GM12891 (cell line): Measurements from ENCODE around the gene SDHAF3.

ENCODE experiments used
- DNase-seq: peaks from one replicate; pipeline ENCODE4 v3.0.0; 2011; ENCODE audit warnings: low spot score; ENCODE audit not compliant: insufficient read length
- FAIRE-seq: peaks from 2 replicates; lab custom pipeline; 2011; peaks lifted over from hg19 to GRCh38; lab: Jason Lieb, UNC
- PAX5 ChIP-seq: IDR thresholded peaks from 2 replicates; pipeline ENCODE4 v1.6.1; 2011; ENCODE audit warnings: low read length, moderate library complexity, mild to moderate bottlenecking; ENCODE audit not compliant: insufficient read depth, severe bottlenecking
- POLR2A ChIP-seq: IDR thresholded peaks from 2 replicates; pipeline ENCODE4 v1.6.1; 2011; ENCODE audit warnings: low read depth, low read length, control low read depth
- POLR2AphosphoS5 ChIP-seq: IDR thresholded peaks from 2 replicates; pipeline ENCODE4 v1.6.1; 2011; ENCODE audit warnings: low read depth, low read length, control low read depth
- POU2F2 ChIP-seq: IDR thresholded peaks from 2 replicates; pipeline ENCODE4 v1.6.1; 2011; ENCODE audit warnings: low read depth, mild to moderate bottlenecking, control low read depth, low read length, moderate library complexity
- SPI1 ChIP-seq: IDR thresholded peaks from 2 replicates; pipeline ENCODE4 v1.6.1; 2011; ENCODE audit warnings: low read depth, low read length, control low read depth
- TAF1 ChIP-seq: IDR thresholded peaks from 2 replicates; pipeline ENCODE4 v1.6.1; 2011; ENCODE audit warnings: low read depth, low read length, control low read depth

The SDHAF3 gene

GRCh38 chr7:97200018-97200417, 82.5 kb downstream of the SDHAF3 start:
- no peak for FAIRE-seq

GRCh38 chr7:97203957-97204356, 86.5 kb downstream of the SDHAF3 start:
- TF ChIP-seq POLR2A, result no peak
- no peak for TF ChIP-seq PAX5
- TF ChIP-seq SPI1, result no peak
- no peak for TF ChIP-seq POU2F2
- no peak for FAIRE-seq
- no peak for DNase-seq

More at GRCh38 chr7:97200018-97200417, 82.5 kb downstream of the SDHAF3 start:
- no peak for DNase-seq
- TF ChIP-seq POLR2A (no peak), POU2F2 (no peak), POLR2AphosphoS5 (no peak), PAX5 (no peak), TAF1 (no peak), SPI1 (no peak)

DNA sequence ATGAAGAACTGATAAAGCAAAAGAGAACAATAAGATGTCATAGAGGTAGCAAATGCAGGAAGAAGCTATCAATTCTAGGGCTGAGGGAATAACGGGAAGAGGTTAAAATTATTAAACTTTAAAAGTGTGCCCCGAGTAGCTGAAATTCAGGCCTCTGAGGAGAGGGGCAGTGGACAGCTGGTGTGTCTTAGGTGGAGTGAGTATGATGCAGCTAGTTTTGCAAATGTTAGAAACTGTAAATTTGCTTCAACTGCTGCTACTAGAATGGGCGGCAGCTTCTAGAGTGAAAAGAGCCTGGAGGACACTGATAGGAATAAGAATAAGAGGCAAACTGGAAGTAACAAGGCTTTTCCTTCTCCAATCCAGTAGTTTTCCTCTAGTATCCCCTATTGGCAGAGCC, 87.3 kb downstream of the SDHAF3 start:
- FAIRE-seq (no peak), DNase-seq (no peak)
- TF ChIP-seq POU2F2, result no peak
- no peak for TF ChIP-seq POLR2A
- no peak for TF ChIP-seq TAF1
- TF ChIP-seq SPI1, result no peak
- no peak for TF ChIP-seq PAX5
- no peak for TF ChIP-seq POLR2AphosphoS5

GRCh38 chr7:97215556-97215955, 98.1 kb downstream of the SDHAF3 start:
- no peak for TF ChIP-seq POLR2A
- TF ChIP-seq SPI1, result no peak
- TF ChIP-seq PAX5, result no peak
- TF ChIP-seq TAF1, result no peak
- no peak for TF ChIP-seq POLR2AphosphoS5
- TF ChIP-seq POU2F2, result no peak
- FAIRE-seq (no peak), DNase-seq (no peak)

GRCh38 chr7:97218767-97219166, 101.3 kb downstream of the SDHAF3 start:
- TF ChIP-seq POLR2A, result no peak
- no peak for TF ChIP-seq POLR2AphosphoS5
- TF ChIP-seq PAX5, result no peak
- FAIRE-seq (no peak), DNase-seq (no peak)

DNA sequence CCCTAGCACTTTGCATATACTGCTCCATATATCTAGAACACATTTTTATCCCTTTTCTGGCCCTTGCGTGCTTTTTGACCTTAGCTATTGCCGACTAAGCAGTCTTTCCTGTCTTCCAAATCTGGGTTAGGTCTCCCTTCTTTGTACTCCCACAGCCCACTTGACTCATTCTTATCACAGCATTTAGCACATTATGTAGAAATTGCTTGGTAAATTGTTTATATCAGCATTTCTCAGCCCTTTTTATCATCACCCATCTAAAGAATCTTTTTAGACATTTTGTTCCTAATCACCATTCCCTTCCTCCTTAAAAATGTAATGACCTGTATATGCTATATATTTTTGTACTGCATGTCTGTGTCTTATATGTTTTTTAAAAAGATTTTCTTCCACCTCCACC, 101.7 kb downstream of the SDHAF3 start:
- TF ChIP-seq POLR2AphosphoS5 (no peak), TAF1 (no peak), POU2F2 (no peak), PAX5 (no peak), SPI1 (no peak), POLR2A (no peak)
- DNase-seq (no peak), FAIRE-seq (no peak)

DNA sequence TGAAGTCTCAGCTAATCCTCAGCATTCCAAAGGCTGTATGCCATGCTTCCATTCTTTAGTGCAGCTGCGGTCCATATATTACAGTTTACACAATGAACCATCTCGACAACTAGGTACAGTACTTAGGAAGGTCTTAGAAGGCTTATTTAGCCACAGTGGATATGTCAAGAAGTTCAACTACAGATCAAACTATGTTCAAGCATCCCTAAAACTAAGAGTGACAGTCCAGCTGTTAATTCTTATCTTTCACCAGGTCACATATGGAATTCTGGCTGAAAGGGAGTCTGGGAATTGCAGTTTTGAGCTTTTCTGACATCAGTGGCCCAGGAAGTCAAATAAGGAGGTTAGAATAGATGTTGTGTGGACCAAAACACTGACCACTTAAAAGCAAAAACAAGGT, 106.8 kb downstream of the SDHAF3 start:
- DNase-seq (no peak), FAIRE-seq (no peak)
- TF ChIP-seq PAX5, result no peak
- no peak for TF ChIP-seq POLR2A
- TF ChIP-seq SPI1, result no peak
- TF ChIP-seq POLR2AphosphoS5, result no peak
- TF ChIP-seq POU2F2, result no peak
- no peak for TF ChIP-seq TAF1

DNA sequence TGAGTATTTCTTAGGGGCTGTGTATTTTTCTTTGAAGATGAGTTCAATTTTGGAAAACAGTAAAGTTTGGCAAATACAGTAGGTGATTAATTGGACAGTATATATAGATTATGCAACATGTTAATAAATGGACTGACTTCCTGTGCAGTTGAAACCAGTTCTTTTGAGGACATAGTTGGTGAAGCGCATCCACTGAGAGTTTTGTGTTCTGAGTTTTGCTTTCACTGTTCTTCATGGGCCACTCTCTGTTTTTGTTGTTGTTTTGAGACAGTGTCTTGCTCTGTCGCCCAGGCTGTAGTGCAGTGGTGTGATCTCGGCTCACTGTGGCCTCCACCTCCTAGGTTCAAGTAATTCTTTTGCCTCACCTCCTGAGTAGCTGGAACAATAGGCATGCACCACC, 109.0 kb downstream of the SDHAF3 start:
- no peak for TF ChIP-seq POLR2AphosphoS5
- no peak for TF ChIP-seq PAX5
- TF ChIP-seq TAF1, result no peak
- no peak for TF ChIP-seq POLR2A
- no peak for TF ChIP-seq POU2F2
- no peak for TF ChIP-seq SPI1
- FAIRE-seq, result peak; percentile 48
- no peak for DNase-seq
